Stimulated activated CD4-positive, alpha-beta T cell treated with anti-CD3 and anti-CD28 coated beads, Interleukin-12 subunit alpha, Interleukin-12 subunit beta, amount 100 ng/mL, for 48 hours (primary cell): ENCODE measurements around the gene TP53AIP1.

Source experiments
- DNase-seq, 3 donors: peaks; one replicate each; pipeline ENCODE4 v3.0.0-alpha.2; 2020; ENCODE audit warnings: low read depth in 2 of 3, low spot score in 1 of 3

The TP53AIP1 gene

DNA sequence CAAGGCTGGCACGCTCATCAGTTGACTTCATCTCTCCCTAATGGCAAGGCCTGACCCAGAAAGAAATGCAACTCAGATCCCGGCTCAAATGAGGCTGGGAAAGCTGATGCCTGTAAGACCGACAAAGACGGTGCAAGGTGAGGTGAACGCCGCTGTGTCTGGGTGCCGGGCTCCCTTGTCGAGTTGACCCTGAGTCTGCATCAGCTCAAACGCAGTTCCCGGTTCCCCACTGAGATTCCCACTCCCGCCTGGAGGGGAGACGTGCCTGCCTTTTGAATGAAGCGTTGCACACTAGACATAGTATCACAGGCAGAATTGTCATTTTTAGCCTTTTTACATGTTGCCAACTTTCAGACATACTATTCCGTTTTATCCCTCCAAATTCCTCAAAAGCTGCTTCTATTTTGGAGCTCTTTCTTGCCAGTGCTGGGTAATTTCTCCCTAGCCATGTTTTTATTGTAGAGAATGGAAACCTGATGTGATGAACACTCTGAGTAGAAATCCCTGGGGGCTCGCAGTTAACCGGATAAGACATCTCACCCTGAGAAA lies 831 bp upstream of the TP53AIP1 start:
- no peak for DNase-seq

DNA sequence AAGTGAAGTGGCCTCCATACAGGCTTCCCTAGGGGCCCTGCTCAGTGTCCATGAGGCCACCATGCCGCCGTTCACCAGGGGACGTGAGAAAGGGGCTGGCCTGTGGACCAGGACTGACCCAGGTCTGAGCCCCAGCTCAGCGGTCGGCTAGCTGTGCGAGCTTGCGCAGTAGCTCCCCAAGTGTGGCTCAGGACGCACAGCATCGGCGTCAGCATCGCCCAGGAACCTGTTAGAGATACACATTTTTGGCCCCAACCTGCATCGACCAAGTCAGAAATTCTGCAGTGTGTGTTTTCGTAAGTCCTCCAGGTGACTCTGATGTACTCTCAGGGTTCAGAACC lies 429 bp downstream of the TP53AIP1 start:
- DNase-seq: no peak

DNA sequence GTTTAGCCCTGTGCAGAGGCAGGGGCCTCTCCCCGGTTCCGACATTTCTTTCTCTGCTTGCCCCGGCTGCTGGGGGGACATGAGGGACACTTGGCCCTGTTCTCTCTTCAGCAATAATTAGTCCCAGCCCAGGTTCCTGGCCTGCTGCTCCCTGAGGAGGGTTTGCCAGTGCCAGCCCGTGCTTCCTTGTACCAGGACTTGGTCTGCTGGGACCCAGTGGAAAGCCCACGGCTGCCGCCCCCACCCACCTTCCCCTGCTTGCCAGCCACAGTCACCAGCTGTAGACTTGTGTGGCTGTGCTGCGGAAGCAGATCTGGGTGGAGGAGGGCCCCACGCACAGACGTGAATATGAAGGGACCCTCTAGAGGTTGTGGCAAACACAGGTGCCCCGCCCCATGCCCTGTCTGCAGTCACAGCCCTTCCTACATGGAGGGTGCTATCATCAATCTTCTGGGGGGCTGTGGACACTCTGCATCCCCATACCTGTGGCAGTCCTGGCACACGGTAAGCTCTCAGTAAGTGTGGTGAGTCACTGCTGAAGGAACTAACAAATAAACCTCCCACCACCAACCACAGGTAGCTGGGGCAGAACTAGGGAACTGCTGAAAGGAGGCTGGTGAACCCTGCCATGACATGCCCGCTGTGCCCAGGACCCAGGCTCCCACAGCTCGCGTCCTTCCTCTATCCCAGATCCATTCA lies 949 bp downstream of the TP53AIP1 start:
- DNase-seq: no peak

DNA sequence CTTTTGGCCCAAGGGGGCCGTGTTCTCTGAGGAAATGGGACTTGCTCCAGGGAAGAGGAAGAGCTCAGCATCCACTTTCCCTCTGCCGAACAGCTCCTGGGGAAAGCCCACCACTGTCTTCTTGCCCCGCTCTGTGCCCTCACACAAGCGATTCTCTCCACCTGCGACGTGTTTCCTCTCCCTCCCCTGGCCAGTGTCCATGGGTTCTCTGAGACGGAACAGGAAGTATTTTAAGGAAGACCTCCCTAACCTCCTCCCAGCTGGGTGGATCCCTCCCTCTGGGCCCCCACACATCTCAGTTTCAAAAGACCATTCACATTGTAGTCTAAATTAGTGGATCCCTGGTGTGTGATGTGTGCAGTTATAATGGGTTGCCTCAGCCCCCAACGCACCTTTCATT lies 1.6 kb downstream of the TP53AIP1 start:
- DNase-seq: no peak

DNA sequence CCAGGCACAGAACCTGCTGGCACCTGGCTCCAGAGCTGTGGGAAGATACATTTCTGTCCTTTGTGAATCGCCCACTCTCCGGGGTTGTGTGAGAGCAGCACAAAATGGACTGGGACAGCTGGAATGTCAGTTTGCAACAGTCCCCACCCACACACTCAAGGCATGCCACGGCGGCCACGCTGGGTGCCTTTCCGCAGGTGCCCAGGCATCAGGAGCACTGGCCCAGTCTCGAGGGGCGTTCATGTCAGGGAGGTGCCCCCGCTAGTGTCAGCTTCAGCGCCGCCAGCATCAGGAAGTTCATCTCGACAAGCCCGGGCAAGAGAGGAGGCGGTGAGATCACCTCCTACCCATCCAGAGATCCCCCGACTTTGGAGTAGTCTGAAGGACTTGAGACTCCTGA lies 2.1 kb downstream of the TP53AIP1 start:
- DNase-seq: no peak

DNA sequence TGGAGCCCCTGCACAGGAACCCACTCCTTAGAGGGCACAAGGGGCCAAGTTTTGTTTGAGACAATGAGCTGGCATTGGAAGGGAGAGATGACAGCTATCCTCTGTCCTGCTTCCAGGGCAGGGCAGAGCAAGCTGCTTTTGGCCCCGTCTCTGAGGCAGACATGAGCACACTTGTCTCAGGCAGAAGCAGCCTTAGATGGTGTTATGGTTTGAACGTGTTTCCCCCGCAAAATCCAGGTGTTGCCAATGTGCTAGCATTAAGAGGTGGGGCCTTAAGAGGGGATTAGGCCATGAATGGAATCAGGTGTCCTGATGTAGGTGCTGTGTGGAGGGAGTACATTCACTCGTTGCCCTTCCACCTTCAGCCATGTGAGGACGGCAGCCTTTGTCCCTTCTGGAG lies 2.5 kb downstream of the TP53AIP1 start:
- no peak for DNase-seq

DNA sequence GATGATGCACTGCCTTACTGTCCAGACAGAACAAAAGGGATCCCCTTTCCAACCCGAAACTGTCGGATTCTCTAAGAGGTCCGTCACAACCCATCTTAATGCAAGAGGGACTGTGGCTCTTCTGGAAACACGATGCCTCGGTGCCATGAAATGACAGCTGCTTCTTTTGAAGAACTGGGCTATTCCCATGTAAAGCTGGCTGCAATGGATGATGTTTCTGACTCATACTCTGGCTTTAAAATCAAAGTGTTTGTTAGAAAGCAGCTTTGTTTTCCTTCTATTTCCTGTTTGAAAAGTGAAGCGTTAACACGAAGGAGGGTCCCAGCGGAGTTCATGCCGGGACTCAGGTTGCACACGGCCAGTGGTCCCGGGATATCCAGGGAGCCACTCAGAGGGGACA lies 3.1 kb downstream of the TP53AIP1 start:
- DNase-seq: no peak

DNA sequence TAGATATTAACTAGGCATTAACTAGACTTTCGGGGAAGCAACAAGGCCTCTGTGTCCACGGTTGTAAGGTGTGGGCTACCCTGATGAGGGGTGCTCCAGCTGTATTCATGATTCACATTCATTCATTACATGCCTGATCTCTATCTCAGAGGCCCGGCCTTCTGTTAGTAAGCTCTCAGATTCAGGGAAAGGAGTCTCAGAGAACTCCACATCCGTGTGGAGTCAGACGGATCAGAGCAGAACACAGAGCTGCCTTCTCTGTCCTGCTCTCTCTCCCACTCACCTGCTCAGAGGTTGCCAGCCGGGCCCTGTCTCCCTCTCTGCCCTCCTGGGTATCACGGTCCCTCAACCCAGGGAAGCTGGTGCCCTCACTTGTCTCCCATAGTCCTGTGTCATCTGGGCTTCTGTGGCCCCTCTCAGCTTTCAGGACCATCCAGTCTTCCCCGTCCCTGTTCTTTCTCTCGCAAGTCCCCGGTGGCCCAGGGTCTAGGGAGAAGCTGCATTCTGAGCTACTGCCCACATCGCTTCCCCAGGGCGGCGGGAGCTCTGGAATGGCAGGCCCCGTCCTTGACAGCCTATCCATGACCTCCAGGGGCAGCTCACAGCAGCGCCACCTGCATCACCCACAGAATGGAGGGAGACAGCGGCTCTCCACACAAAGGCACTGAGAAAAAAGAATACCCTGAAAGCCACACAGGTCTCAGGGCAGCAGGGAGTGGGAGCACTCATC lies 4.3 kb downstream of the TP53AIP1 start:
- no peak for DNase-seq

DNA sequence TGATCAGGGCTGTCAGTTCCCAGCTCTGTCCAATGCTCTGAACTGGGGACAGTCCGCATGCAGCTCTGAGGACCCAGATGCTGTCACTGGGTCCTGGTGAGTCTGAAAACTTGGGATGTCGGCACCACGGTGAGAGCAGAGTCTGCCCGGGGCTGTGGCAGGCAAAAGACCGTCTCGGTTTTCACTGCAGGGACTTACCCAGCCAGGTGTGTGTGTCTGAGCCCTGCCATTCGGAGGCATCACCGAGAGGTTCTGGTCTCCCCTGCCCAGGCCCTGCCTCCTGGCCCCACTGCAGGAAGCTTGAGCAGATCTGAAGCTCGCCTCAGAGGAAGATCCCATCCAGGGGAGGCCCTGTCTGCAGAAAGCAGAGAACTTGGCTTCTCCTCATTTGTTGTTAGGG lies 5.2 kb downstream of the TP53AIP1 start:
- no peak for DNase-seq

DNA sequence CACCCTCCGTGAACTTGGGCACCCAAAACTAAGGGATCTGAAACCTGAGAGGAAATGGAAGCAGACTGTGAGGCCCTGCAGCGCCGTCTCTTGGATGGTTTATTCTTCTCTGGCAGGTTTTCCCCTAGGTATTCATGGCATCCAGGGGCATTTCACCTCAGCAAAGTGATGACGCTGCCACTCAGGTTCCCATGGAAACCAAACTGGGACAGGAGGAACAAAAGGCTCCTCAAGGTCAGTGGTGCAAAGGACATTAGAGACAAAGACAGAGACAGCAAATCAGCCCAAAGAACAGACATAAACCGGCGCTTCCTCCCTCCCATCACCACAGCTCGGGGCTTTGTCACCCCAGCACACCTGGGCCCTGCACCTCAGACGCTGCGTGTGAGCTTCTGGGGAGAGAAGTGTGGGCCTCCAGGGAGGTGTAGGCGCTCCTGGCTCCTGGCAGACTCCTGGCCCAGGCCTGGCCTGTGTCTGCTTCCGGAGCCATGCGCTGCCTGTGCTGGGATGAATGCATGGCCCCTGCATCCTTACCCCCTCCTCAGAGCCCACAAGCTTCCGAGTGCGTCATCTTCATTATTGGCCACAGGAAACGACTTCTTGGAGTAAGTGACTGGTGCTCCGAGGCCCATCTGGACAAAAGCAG lies 5.9 kb downstream of the TP53AIP1 start:
- no peak for DNase-seq

DNA sequence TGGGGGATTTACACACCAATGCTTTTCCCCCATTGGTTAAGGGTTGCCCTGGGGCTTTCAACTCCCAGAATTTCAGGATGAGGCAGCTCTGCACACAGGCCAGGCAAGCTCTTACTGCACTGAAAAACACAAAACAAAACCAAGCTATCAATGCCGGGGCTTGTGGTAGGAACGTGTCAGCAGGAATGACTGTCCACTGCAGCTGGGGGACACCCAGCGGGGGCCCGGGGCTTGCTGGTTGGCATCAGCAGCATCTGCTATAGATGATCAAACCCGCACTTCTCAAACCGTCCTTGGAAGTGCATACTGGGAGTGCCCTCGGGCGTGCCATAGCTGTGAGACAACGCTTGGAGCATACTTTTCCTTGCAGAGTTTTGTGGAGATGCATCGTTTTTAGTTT lies 7.7 kb downstream of the TP53AIP1 start:
- DNase-seq: no peak

DNA sequence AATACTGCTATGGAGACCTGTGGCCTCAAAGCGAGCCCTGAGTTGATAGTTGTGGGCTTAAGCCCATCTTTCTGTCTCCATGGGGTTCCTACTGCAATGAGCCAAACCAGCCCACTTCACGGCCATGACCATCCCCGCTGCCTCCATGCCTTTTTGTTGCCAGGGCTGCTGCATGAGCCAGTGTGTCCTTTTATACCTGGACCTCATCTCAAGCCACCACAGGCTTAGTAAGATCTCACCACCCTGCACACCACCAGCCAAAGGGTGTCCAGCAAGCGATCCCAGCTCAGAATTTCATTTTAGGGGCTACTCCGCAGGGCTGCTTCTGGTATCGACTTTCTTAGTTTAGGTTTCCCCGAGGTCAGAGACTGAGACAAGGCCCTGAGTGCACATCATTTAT lies 8.3 kb downstream of the TP53AIP1 start:
- no peak for DNase-seq

DNA sequence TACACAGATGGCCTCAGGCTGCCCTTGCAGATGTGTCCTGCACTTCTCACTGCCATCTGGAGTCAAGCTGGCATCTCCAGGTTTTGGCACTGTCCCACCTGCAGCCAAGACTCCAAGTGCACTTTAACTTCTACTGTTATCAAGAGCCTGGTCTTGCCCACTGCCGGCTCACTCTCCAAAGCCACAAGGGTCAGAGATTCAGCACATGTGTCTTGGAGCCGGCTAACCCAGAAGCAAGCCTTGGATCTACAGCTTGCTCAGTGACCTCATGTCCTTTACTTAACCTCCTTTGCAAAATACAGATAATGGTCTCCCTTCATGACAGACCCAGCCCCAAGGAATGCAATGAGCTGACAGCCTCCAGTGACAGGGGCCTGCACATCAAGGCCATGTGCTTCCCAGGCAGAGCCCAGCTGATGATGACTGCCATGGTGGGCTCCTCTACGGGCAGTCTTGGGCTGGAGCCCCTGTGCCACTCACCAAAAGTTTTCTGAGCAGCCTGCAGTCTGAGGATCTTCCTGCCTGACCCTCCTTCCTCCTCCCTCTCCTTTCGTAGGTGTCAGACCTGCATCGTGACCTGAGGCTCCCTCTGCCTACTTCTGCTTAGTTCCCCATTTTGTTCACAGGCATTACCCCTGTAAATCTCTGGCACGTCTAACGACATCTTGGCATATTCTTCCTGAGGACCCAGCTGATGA lies 9.0 kb downstream of the TP53AIP1 start:
- DNase-seq: no peak

DNA sequence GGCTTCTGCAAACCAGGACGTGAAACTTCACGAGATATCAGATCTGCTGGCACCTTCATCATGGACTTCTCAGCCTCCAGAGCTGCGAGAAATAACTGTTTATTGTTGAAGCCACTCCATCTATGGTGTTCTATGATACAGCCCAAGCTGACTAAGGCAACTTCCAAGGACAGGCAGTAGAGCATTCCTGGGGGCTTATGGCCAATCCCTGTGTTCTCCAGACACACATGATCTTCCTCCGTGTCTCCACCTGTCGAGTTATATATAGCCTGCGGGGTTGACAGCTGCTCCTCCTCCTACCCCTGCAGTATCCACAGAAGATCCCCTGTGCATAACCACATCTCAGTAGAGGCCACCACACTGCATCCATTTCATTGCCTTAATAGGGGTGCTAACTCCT lies 11.0 kb downstream of the TP53AIP1 start:
- no peak for DNase-seq

DNA sequence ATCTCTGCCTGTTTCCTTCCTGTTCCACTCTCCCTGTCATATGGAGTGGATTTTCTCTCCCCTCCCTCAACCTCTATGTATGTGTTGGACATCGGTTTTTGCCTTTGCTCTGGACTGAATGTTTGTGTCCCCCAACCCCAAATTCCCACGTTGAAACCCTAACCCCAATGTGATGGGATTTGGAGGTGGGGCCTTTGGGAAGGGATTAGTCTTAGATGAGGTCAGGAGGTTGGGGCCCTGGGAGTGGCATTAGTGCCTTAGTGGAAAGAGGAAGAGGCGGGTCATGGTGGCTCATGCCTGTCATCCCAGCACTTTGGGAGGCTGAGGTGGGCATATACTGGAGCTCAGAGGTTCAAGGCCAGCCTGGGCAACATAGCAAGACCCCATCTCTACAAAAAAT lies 11.6 kb downstream of the TP53AIP1 start:
- no peak for DNase-seq

DNA sequence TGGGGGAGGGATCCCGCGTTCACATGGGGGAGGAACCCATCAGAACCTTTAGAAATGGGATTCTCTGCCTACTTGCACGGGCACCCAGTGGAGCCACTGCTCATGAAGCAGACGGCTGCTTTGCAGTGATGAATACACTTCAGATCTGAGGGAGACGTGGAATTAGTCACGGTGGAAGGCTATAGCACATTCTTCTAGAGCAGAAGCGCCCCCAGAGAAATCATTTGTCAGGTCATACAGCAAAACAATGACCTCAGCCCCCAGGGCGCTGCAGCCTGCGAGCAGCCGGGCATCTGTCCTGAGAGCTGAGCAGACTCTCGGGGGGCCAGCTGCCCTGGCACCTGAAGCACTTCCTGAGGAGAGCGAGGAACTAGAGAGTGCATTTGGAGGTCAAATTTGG lies 12.7 kb downstream of the TP53AIP1 start:
- no peak for DNase-seq

DNA sequence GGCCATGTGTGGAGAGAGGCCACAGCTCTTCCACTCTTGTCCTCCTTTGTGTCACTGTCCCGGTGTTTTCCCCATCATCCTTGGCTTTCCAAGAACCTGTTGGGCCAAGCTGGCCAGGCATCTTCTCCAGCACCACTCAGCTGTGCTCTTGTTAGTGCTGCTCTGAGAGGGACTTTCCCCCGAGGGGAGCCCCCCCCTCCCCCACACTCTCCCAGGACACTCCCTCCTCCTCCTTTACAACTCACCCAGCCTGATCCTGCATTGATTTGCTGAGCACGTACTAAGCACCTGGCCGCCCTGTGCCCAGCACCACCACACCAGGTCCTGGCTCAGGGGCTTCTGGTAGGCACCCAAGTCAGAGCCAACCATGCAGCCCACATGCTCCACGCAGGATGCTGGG lies 13.2 kb downstream of the TP53AIP1 start:
- no peak for DNase-seq

DNA sequence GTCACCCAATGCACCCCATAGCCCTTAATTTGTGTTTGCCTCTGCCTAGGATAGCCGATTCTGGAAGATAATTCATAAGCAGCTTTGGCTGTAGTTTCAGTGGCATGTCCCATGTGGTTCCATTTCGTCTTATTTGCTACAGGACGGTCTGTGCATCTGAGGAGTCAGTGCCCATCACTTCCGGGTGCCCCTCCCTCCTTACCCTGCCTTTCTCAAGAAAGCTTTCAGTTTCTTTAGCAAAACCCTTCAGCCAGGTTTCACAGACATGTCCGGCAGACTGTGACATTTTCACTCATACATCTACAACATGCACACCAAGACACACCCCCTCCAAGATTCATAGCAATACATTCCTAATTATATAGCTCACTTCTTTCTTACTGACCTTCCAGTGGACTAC lies 14.3 kb downstream of the TP53AIP1 start:
- no peak for DNase-seq

DNA sequence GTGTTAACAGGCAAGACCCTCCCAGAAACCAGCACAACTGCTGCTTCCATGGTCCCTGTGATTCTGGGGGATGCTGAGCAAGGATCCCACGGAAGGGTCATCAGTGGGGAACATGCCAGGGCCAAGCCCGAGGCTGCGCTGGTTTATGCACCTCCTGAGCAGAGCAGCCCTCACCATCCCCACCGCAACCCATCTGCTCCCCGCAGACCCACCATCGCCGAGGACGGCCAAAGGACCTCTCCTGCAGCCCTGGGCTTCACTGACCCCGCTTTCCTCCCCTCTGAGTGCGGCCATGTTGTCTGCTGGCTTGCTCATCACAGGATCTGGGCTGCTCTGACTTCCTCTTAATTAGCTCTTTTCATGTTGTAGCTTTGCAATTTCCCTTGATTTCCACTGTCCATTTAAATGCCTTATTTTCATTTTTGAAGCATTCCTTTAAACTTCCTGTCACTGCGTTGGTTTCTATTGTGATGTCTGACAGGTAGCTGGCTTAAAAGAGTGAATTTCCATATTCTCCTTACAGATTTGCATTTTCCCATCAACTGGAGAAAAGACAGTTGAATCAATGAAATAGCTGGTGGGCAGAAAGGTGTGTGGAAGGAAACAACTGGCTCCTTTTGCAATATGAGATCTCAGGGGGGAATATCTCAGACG lies 14.9 kb downstream of the TP53AIP1 start:
- DNase-seq: no peak

DNA sequence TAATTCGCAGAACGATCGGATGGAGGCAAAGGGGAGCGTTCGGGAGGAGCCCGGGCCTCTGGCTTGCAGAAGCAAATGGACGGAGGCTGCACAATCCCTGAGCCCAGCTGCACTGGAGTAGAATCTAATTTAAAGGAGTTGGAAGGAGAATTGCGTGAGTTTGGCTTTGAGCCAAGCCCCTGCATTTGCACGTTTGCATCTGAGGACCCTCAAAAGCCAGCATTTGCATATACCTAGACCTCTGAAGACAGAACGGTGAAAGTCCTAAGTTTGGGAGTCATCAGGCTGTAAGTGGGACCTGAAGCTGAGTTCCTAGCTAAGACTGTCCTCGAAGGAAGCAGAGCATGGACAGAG lies 15.6 kb downstream of the TP53AIP1 start:
- no peak for DNase-seq

DNA sequence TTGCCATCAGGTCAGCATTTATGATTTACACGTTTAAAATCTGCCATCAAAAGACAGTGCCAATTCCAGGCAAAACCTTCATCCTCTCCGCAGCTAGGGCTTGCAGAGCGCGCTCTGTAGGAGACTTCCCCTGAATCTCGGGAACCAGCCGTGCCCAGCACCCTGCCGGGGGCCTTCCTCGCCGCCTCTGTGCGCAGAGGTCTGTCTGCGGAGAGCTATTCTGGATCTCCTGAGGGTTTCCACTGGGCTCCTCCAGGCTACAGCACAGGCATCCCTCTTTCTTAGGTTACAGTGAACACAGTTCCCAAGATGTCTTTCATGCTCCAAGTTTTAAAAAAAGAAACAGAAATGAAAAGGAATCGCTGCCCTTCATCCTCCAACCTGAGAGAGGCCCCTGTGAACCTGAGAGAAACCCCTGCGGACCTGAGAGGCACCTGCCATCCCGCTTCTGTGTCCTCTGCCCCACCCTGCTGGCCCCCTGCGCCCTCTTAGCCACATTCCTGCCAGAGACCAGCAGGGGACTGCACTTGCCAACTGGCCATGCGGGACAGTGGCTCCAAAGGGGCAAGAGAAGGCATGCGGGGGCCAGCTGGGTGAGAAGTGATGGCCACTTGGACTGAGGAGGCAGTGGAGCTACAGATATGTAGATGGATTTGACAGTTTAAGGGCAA lies 16.1 kb downstream of the TP53AIP1 start:
- no peak for DNase-seq
